K562 (cell line): ENCODE data around the gene OR8H2. TPM values are rescaled to one million over a fixed set of nuclear protein-coding genes. Genes with fewer than 3 reads are reported as not detected.

Source experiments
- polyA plus RNA-seq, 8 experiments: library from polyadenylated mRNA; depleted of rRNA in 4 of 8; stranded (reverse) in 5 of 8; unstranded in 3 of 8; fragments of >200 nt; fragmentation: Nextera tagmentation in 2 of 8; fragmentation: Illumina TruSeq in 1 of 8; extraction: Ambion mirVana in 2 of 8; extraction: Trizol in 1 of 8; gene quantifications; 2 replicates each; pipeline versions ENCODE4 v1.2.1 to v1.2.3, GENCODE V29; 2011 to 2014; ENCODE audit warnings: inconsistent platforms in 1 of 8, missing spikeins in 1 of 8
- small RNA-seq: library from RNA; depleted of rRNA; stranded (forward); fragments of <200 nt; gene quantifications from one replicate; pipeline ENCODE3, GENCODE V24; 2014
- total RNA-seq, 7 experiments: library from RNA; depleted of rRNA in 6 of 7; stranded (reverse); fragments of >200 nt in 6 of 7; fragmentation: Illumina TruSeq in 2 of 7; extraction: Trizol in 2 of 7; gene quantifications; 2 replicates each; pipeline versions ENCODE4 v1.2.1 to v1.2.3, GENCODE V29; 2011 to 2021; ENCODE audit warnings: low replicate concordance in 1 of 7

Gene OR8H2
- total and polyA plus RNA-seq, 9 of the 15 experiments (the other 6 are each of a cell fraction or from before 2014, with no cell fraction given), result not detected

Small RNA genes within 50 kb of the gene (small RNA-seq; reads per million reads assigned to genes)
- not detected for gene OR8I4P

Other genes starting within 250 kb of the OR8H2 start
Only the 7 nearest of the 17 such genes appear.
- not detected in 2 replicates for gene OR5F1, start 109.1 kb upstream of the OR8H2 start, total RNA-seq (2014; rRNA removed)
- gene OR5F1, start 109.1 kb upstream of the OR8H2 start, total RNA-seq (2014; rRNA removed; fragmentation: Illumina TruSeq; extraction: Trizol), result not detected in 2 replicates
- gene OR5F1, start 109.1 kb upstream of the OR8H2 start, total RNA-seq (2015; rRNA removed; fragmentation: Illumina TruSeq; extraction: Trizol), result not detected in 2 replicates
- not detected in 2 replicates for gene OR5F1, start 109.1 kb upstream of the OR8H2 start, total RNA-seq (2021)
- gene OR5F1, start 109.1 kb upstream of the OR8H2 start, polyA plus RNA-seq (2011; rRNA removed), result not detected in 2 replicates
- gene OR5F1, start 109.1 kb upstream of the OR8H2 start, polyA plus RNA-seq (2014; fragmentation: Illumina TruSeq; extraction: Trizol), result not detected in 2 replicates
- not detected for gene OR5F1, start 109.1 kb upstream of the OR8H2 start, polyA plus RNA-seq (2014; fragmentation: Nextera tagmentation; extraction: Ambion mirVana)
- not detected in 2 replicates for gene OR5F1, start 109.1 kb upstream of the OR8H2 start, polyA plus RNA-seq (2014; rRNA removed)
- gene OR5AS1, start 76.0 kb upstream of the OR8H2 start, total RNA-seq (2014; rRNA removed), result not detected in 2 replicates
- not detected in 2 replicates for gene OR5AS1, start 76.0 kb upstream of the OR8H2 start, total RNA-seq (2014; rRNA removed; fragmentation: Illumina TruSeq; extraction: Trizol)
- gene OR5AS1, start 76.0 kb upstream of the OR8H2 start, total RNA-seq (2015; rRNA removed; fragmentation: Illumina TruSeq; extraction: Trizol), result not detected in 2 replicates
- gene OR5AS1, start 76.0 kb upstream of the OR8H2 start, total RNA-seq (2021), result not detected in 2 replicates
- gene OR5AS1, start 76.0 kb upstream of the OR8H2 start, polyA plus RNA-seq (2011; rRNA removed), result not detected in 2 replicates
- gene OR5AS1, start 76.0 kb upstream of the OR8H2 start, polyA plus RNA-seq (2014; fragmentation: Illumina TruSeq; extraction: Trizol), result not detected in 2 replicates
- not detected for gene OR5AS1, start 76.0 kb upstream of the OR8H2 start, polyA plus RNA-seq (2014; fragmentation: Nextera tagmentation; extraction: Ambion mirVana)
- gene OR5AS1, start 76.0 kb upstream of the OR8H2 start, polyA plus RNA-seq (2014; rRNA removed), result not detected in 2 replicates
- not detected in 2 replicates for gene OR8I2, start 10.4 kb upstream of the OR8H2 start, total RNA-seq (2014; rRNA removed)
- gene OR8I2, start 10.4 kb upstream of the OR8H2 start, total RNA-seq (2014; rRNA removed; fragmentation: Illumina TruSeq; extraction: Trizol), result not detected in 2 replicates
- gene OR8I2, start 10.4 kb upstream of the OR8H2 start, total RNA-seq (2015; rRNA removed; fragmentation: Illumina TruSeq; extraction: Trizol), result not detected in 2 replicates
- not detected in 2 replicates for gene OR8I2, start 10.4 kb upstream of the OR8H2 start, total RNA-seq (2021)
- gene OR8I2, start 10.4 kb upstream of the OR8H2 start, polyA plus RNA-seq (2011; rRNA removed), result not detected in 2 replicates
- not detected in 2 replicates for gene OR8I2, start 10.4 kb upstream of the OR8H2 start, polyA plus RNA-seq (2014; fragmentation: Illumina TruSeq; extraction: Trizol)
- gene OR8I2, start 10.4 kb upstream of the OR8H2 start, polyA plus RNA-seq (2014; fragmentation: Nextera tagmentation; extraction: Ambion mirVana), result not detected
- gene OR8I2, start 10.4 kb upstream of the OR8H2 start, polyA plus RNA-seq (2014; rRNA removed), result not detected in 2 replicates
- not detected in 2 replicates for gene OR8H3, start 18.7 kb downstream of the OR8H2 start, total RNA-seq (2014; rRNA removed)
- not detected in 2 replicates for gene OR8H3, start 18.7 kb downstream of the OR8H2 start, total RNA-seq (2014; rRNA removed; fragmentation: Illumina TruSeq; extraction: Trizol)
- not detected in 2 replicates for gene OR8H3, start 18.7 kb downstream of the OR8H2 start, total RNA-seq (2015; rRNA removed; fragmentation: Illumina TruSeq; extraction: Trizol)
- gene OR8H3, start 18.7 kb downstream of the OR8H2 start, total RNA-seq (2021), result not detected in 2 replicates
- not detected in 2 replicates for gene OR8H3, start 18.7 kb downstream of the OR8H2 start, polyA plus RNA-seq (2011; rRNA removed)
- gene OR8H3, start 18.7 kb downstream of the OR8H2 start, polyA plus RNA-seq (2014; fragmentation: Illumina TruSeq; extraction: Trizol), result not detected in 2 replicates
- not detected for gene OR8H3, start 18.7 kb downstream of the OR8H2 start, polyA plus RNA-seq (2014; fragmentation: Nextera tagmentation; extraction: Ambion mirVana)
- gene OR8H3, start 18.7 kb downstream of the OR8H2 start, polyA plus RNA-seq (2014; rRNA removed), result not detected in 2 replicates
- gene OR8J3, start 36.5 kb downstream of the OR8H2 start, total RNA-seq (2014; rRNA removed), result not detected in 2 replicates
- gene OR8J3, start 36.5 kb downstream of the OR8H2 start, total RNA-seq (2014; rRNA removed; fragmentation: Illumina TruSeq; extraction: Trizol), result not detected in 2 replicates
- gene OR8J3, start 36.5 kb downstream of the OR8H2 start, total RNA-seq (2015; rRNA removed; fragmentation: Illumina TruSeq; extraction: Trizol), result not detected in 2 replicates
- gene OR8J3, start 36.5 kb downstream of the OR8H2 start, total RNA-seq (2021), result not detected in 2 replicates
- gene OR8J3, start 36.5 kb downstream of the OR8H2 start, polyA plus RNA-seq (2011; rRNA removed), result not detected in 2 replicates
- gene OR8J3, start 36.5 kb downstream of the OR8H2 start, polyA plus RNA-seq (2014; fragmentation: Illumina TruSeq; extraction: Trizol), result not detected in 2 replicates
- not detected for gene OR8J3, start 36.5 kb downstream of the OR8H2 start, polyA plus RNA-seq (2014; fragmentation: Nextera tagmentation; extraction: Ambion mirVana)
- gene OR8J3, start 36.5 kb downstream of the OR8H2 start, polyA plus RNA-seq (2014; rRNA removed), result not detected in 2 replicates
- gene OR8K5, start 56.6 kb downstream of the OR8H2 start, total RNA-seq (2014; rRNA removed), result not detected in 2 replicates
- gene OR8K5, start 56.6 kb downstream of the OR8H2 start, total RNA-seq (2014; rRNA removed; fragmentation: Illumina TruSeq; extraction: Trizol), result not detected in 2 replicates
- not detected in 2 replicates for gene OR8K5, start 56.6 kb downstream of the OR8H2 start, total RNA-seq (2015; rRNA removed; fragmentation: Illumina TruSeq; extraction: Trizol)
- gene OR8K5, start 56.6 kb downstream of the OR8H2 start, total RNA-seq (2021), result not detected in 2 replicates
- not detected in 2 replicates for gene OR8K5, start 56.6 kb downstream of the OR8H2 start, polyA plus RNA-seq (2011; rRNA removed)
- not detected in 2 replicates for gene OR8K5, start 56.6 kb downstream of the OR8H2 start, polyA plus RNA-seq (2014; fragmentation: Illumina TruSeq; extraction: Trizol)
- not detected for gene OR8K5, start 56.6 kb downstream of the OR8H2 start, polyA plus RNA-seq (2014; fragmentation: Nextera tagmentation; extraction: Ambion mirVana)
- gene OR8K5, start 56.6 kb downstream of the OR8H2 start, polyA plus RNA-seq (2014; rRNA removed), result not detected in 2 replicates
- gene OR5J2, start 72.9 kb downstream of the OR8H2 start, total RNA-seq (2014; rRNA removed), result not detected in 2 replicates
- gene OR5J2, start 72.9 kb downstream of the OR8H2 start, total RNA-seq (2014; rRNA removed; fragmentation: Illumina TruSeq; extraction: Trizol), result not detected in 2 replicates
- not detected in 2 replicates for gene OR5J2, start 72.9 kb downstream of the OR8H2 start, total RNA-seq (2015; rRNA removed; fragmentation: Illumina TruSeq; extraction: Trizol)
- gene OR5J2, start 72.9 kb downstream of the OR8H2 start, total RNA-seq (2021), result not detected in 2 replicates
- gene OR5J2, start 72.9 kb downstream of the OR8H2 start, polyA plus RNA-seq (2011; rRNA removed), result not detected in 2 replicates
- not detected in 2 replicates for gene OR5J2, start 72.9 kb downstream of the OR8H2 start, polyA plus RNA-seq (2014; fragmentation: Illumina TruSeq; extraction: Trizol)
- gene OR5J2, start 72.9 kb downstream of the OR8H2 start, polyA plus RNA-seq (2014; fragmentation: Nextera tagmentation; extraction: Ambion mirVana), result not detected
- gene OR5J2, start 72.9 kb downstream of the OR8H2 start, polyA plus RNA-seq (2014; rRNA removed), result not detected in 2 replicates